HepG2 (cell line): ENCODE measurements around the gene TH. TPM values are rescaled to one million over a fixed set of nuclear protein-coding genes. Genes with fewer than 3 reads are reported as not detected.
A peak's percentile ranks its signal among the peaks of the same experiment; 100 is the strongest.

Source experiments
- BRCA1 ChIP-seq: sonication (generic); formaldehyde crosslinking; IDR thresholded peaks from 2 replicates; pipeline ENCODE4 v1.4.0; 2020; ENCODE audit warnings: missing genetic modification reagents
- HNRNPK ChIP-seq: fragments of 200-400 bp; formaldehyde crosslinking; IDR thresholded peaks from 2 replicates; pipeline ENCODE4 v1.6.1; 2018; ENCODE audit warnings: low read length, low read depth, moderate library complexity, mild to moderate bottlenecking; ENCODE audit not compliant: poor library complexity, severe bottlenecking
- IRF2 ChIP-seq: IDR thresholded peaks from 2 replicates; pipeline ENCODE4 v1.6.1; 2018; ENCODE audit warnings: missing genetic modification reagents, missing compliant biosample characterization
- KMT2A ChIP-seq: sonication (generic); formaldehyde crosslinking; IDR thresholded peaks from 2 replicates; pipeline ENCODE4 v1.4.0; 2020; ENCODE audit warnings: missing genetic modification reagents
- MATR3 ChIP-seq: sonication (generic); formaldehyde crosslinking; IDR thresholded peaks from 2 replicates; pipeline ENCODE4 v1.4.0; 2020; ENCODE audit warnings: missing genetic modification reagents
- MED1 ChIP-seq: sonication (generic); formaldehyde crosslinking; IDR thresholded peaks from 2 replicates; pipeline ENCODE4 v1.4.0; 2020; ENCODE audit warnings: missing genetic modification reagents
- NFE2L2 ChIP-seq: fragments of 150-350 bp; IDR thresholded peaks from 2 replicates; pipeline ENCODE4 v1.6.1; 2014; ENCODE audit warnings: low read length
- NR2F6 ChIP-seq, 2 experiments: IDR thresholded peaks; 2 replicates each; pipeline ENCODE4 v1.6.1; 2016; ENCODE audit warnings: antibody characterized with exemption in 1 of 2, mild to moderate bottlenecking in 1 of 2
- SPEN ChIP-seq: sonication (generic); formaldehyde crosslinking; IDR thresholded peaks from 2 replicates; pipeline ENCODE4 v1.5.1; 2020; ENCODE audit warnings: low read depth, mild to moderate bottlenecking, missing genetic modification reagents
- ZNF451 ChIP-seq: sonication (generic); formaldehyde crosslinking; IDR thresholded peaks from 2 replicates; pipeline ENCODE4 v1.5.0; 2020; ENCODE audit warnings: mild to moderate bottlenecking, missing genetic modification reagents
- polyA plus RNA-seq, 8 experiments: library from polyadenylated mRNA; depleted of rRNA in 3 of 8; stranded (reverse) in 7 of 8; unstranded in 1 of 8; fragments of >200 nt; fragmentation: Illumina TruSeq in 4 of 8; extraction: Trizol in 4 of 8; gene quantifications; 2 replicates each; pipeline versions ENCODE4 v1.2.1 to v1.2.3, GENCODE V29; 2011 to 2016; ENCODE audit warnings: low read depth in 4 of 8, missing spikeins in 1 of 8, mixed read lengths in 1 of 8; ENCODE audit not compliant: insufficient read depth in 1 of 8
- total RNA-seq, 5 experiments: library from RNA; depleted of rRNA; stranded (reverse); fragments of >200 nt; fragmentation: Illumina TruSeq; extraction: Trizol; gene quantifications; 2 replicates each; pipeline ENCODE4 v1.2.3, GENCODE V29; 2016; ENCODE audit warnings: low read depth in 1 of 5
- TF ChIP-seq, protein P1 (sequence below): sonication (generic); formaldehyde crosslinking; IDR thresholded peaks from 2 replicates; pipeline ENCODE4 v1.5.0; 2020; ENCODE audit warnings: mild to moderate bottlenecking, missing genetic modification reagents
- TF ChIP-seq, protein P2 (sequence below): sonication (generic); formaldehyde crosslinking; IDR thresholded peaks from 2 replicates; pipeline ENCODE4 v1.4.0; 2020; ENCODE audit warnings: missing genetic modification reagents
- TF ChIP-seq, protein P3 (sequence below): sonication (generic); formaldehyde crosslinking; IDR thresholded peaks from 2 replicates; pipeline ENCODE4 v1.4.0; 2020; ENCODE audit warnings: mild to moderate bottlenecking, missing genetic modification reagents
- TF ChIP-seq, protein P4 (sequence below): sonication (generic); formaldehyde crosslinking; IDR thresholded peaks from 2 replicates; pipeline ENCODE4 v1.5.1; 2020; ENCODE audit warnings: missing genetic modification reagents, mild to moderate bottlenecking, borderline replicate concordance
- TF ChIP-seq, protein P5 (sequence below): sonication (generic); formaldehyde crosslinking; IDR thresholded peaks from 2 replicates; pipeline ENCODE4 v1.8.1; 2023; ENCODE audit warnings: missing genetic modification reagents, inconsistent platforms, borderline replicate concordance
- TF ChIP-seq, protein P6 (sequence below): IDR thresholded peaks from 2 replicates; pipeline ENCODE4 v1.6.1; 2018; ENCODE audit warnings: missing genetic modification reagents, mild to moderate bottlenecking, missing compliant biosample characterization

Gene TH
- total and polyA plus RNA-seq, 2 of the 13 experiments (the other 11 are each of a cell fraction or from before 2014, with no cell fraction given): 0.36 TPM; not detected in 1

DNA sequence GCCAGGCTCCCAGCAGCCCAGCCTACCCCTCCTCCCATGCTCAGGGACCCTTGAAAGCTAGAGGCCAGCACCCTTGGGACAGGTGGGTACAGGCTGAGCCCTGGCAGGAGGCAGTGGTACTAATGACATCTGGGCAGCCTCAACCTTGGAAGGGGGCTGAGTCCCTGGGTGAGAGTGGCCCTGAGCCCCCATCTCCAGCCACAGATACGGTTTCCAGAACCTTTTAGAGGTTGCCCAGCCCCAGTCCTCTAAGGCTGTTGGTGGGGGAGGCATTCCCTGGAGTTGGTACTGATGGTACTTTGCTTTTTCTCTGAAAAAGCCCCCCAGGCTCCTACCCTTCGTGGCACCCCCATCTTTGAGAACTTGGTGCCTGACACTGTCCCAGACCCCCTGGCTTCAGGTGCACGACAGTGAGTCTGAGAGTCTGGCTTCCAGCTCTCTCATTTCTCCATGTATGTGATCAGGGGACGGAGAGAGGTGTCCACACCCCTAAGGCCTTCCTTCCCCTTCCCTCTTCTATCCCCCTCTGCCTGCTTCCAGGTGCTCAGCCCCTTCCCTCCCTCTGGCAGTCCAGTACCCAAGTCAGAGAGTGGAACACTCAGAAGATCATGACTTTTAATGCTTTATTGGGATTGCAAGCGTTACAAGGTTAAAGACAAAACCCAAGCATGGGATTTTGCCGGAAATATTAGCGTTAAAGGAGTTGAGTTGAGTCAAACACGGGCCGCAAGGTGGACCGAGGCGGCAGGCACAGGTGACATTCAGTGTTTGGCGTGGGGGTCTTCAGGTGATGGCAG lies 42.9 kb downstream of the TH start (continued):
- TF ChIP-seq, protein P1, sequence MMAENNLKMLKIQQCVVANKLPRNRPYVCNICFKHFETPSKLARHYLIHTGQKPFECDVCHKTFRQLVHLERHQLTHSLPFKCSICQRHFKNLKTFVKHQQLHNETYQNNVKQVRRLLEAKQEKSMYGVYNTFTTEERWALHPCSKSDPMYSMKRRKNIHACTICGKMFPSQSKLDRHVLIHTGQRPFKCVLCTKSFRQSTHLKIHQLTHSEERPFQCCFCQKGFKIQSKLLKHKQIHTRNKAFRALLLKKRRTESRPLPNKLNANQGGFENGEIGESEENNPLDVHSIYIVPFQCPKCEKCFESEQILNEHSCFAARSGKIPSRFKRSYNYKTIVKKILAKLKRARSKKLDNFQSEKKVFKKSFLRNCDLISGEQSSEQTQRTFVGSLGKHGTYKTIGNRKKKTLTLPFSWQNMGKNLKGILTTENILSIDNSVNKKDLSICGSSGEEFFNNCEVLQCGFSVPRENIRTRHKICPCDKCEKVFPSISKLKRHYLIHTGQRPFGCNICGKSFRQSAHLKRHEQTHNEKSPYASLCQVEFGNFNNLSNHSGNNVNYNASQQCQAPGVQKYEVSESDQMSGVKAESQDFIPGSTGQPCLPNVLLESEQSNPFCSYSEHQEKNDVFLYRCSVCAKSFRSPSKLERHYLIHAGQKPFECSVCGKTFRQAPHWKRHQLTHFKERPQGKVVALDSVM: no peak
- TF ChIP-seq, protein P2, sequence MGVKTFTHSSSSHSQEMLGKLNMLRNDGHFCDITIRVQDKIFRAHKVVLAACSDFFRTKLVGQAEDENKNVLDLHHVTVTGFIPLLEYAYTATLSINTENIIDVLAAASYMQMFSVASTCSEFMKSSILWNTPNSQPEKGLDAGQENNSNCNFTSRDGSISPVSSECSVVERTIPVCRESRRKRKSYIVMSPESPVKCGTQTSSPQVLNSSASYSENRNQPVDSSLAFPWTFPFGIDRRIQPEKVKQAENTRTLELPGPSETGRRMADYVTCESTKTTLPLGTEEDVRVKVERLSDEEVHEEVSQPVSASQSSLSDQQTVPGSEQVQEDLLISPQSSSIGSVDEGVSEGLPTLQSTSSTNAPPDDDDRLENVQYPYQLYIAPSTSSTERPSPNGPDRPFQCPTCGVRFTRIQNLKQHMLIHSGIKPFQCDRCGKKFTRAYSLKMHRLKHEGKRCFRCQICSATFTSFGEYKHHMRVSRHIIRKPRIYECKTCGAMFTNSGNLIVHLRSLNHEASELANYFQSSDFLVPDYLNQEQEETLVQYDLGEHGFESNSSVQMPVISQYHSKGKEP (CRISPR knock-in tag): no peak
- TF ChIP-seq, protein P3, sequence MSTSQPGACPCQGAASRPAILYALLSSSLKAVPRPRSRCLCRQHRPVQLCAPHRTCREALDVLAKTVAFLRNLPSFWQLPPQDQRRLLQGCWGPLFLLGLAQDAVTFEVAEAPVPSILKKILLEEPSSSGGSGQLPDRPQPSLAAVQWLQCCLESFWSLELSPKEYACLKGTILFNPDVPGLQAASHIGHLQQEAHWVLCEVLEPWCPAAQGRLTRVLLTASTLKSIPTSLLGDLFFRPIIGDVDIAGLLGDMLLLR (CRISPR knock-in tag): no peak
- peak; percentile 7; the same call in 1 of the 2 replicates for TF ChIP-seq IRF2 (CRISPR knock-in tag)
- TF ChIP-seq SPEN: peak; percentile 53; the same call in 1 of the 2 replicates
- TF ChIP-seq, protein P4, sequence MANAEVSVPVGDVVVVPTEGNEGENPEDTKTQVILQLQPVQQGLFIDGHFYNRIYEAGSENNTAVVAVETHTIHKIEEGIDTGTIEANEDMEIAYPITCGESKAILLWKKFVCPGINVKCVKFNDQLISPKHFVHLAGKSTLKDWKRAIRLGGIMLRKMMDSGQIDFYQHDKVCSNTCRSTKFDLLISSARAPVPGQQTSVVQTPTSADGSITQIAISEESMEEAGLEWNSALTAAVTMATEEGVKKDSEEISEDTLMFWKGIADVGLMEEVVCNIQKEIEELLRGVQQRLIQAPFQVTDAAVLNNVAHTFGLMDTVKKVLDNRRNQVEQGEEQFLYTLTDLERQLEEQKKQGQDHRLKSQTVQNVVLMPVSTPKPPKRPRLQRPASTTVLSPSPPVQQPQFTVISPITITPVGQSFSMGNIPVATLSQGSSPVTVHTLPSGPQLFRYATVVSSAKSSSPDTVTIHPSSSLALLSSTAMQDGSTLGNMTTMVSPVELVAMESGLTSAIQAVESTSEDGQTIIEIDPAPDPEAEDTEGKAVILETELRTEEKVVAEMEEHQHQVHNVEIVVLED (CRISPR knock-in tag): peak; percentile 12; the same call in 1 of the 2 replicates
- TF ChIP-seq, protein P5, sequence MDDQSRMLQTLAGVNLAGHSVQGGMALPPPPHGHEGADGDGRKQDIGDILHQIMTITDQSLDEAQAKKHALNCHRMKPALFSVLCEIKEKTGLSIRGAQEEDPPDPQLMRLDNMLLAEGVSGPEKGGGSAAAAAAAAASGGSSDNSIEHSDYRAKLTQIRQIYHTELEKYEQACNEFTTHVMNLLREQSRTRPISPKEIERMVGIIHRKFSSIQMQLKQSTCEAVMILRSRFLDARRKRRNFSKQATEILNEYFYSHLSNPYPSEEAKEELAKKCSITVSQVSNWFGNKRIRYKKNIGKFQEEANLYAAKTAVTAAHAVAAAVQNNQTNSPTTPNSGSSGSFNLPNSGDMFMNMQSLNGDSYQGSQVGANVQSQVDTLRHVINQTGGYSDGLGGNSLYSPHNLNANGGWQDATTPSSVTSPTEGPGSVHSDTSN (CRISPR knock-in tag): no peak
- TF ChIP-seq KMT2A (CRISPR knock-in tag): no peak
- TF ChIP-seq MATR3 (CRISPR knock-in tag): no peak
- TF ChIP-seq MED1 (CRISPR knock-in tag): peak; percentile 24
- TF ChIP-seq NR2F6 (IDR thresholded peaks at IDR 0.05): peak; percentile 33
- no peak for TF ChIP-seq NR2F6 (CRISPR knock-in tag; IDR thresholded peaks at IDR 0.05)
- TF ChIP-seq BRCA1: no peak
- TF ChIP-seq HNRNPK: no peak
- TF ChIP-seq NFE2L2: no peak
- TF ChIP-seq, protein P6, sequence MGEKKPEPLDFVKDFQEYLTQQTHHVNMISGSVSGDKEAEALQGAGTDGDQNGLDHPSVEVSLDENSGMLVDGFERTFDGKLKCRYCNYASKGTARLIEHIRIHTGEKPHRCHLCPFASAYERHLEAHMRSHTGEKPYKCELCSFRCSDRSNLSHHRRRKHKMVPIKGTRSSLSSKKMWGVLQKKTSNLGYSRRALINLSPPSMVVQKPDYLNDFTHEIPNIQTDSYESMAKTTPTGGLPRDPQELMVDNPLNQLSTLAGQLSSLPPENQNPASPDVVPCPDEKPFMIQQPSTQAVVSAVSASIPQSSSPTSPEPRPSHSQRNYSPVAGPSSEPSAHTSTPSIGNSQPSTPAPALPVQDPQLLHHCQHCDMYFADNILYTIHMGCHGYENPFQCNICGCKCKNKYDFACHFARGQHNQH (CRISPR knock-in tag): no peak; the same call in 1 of the 2 replicates
- TF ChIP-seq ZNF451 (CRISPR knock-in tag): no peak
